AG09319 (cell line): ENCODE results near the gene POLR3B.

Experiments
- DNase-seq: peaks from one replicate; pipeline ENCODE4 v3.0.0-alpha.2; 2010; ENCODE audit warnings: low read depth; ENCODE audit errors: extremely low read depth
- CTCF ChIP-seq: IDR thresholded peaks from 2 replicates; pipeline ENCODE4 v1.5.1; 2011; ENCODE audit warnings: low read depth, mild to moderate bottlenecking, inconsistent platforms, low read length, moderate library complexity

The POLR3B gene

GRCh38 chr12:106386813-106387535, 29.4 kb downstream of the POLR3B start:
- TF ChIP-seq CTCF = no peak
- DNase-seq = no peak

GRCh38 chr12:106387848-106388377, 30.4 kb downstream of the POLR3B start:
- no peak for TF ChIP-seq CTCF
- no peak for DNase-seq

- no peak for TF ChIP-seq CTCF
Measured at GRCh38 chr12:106389151-106389550, 31.6 kb downstream of the POLR3B start.

GRCh38 chr12:106392759-106393158, 35.2 kb downstream of the POLR3B start:
- DNase-seq = no peak
- no peak for TF ChIP-seq CTCF

More at GRCh38 chr12:106389151-106389550, 31.6 kb downstream of the POLR3B start:
- DNase-seq = no peak

- DNase-seq = no peak
- no peak for TF ChIP-seq CTCF
Measured at GRCh38 chr12:106409878-106410277, 52.3 kb downstream of the POLR3B start.

- TF ChIP-seq CTCF = no peak
- DNase-seq = no peak
Measured at GRCh38 chr12:106412563-106412962, 55.0 kb downstream of the POLR3B start.

GRCh38 chr12:106415134-106415533, 57.6 kb downstream of the POLR3B start:
- no peak for DNase-seq
- no peak for TF ChIP-seq CTCF
